ENCODE measurements around the gene MAPK13.
"Not testable (repeated sequence)": the region's sequence is repeated elsewhere in the genome, so short reads cannot be mapped to it uniquely, and the experiment has no call there.

Gene MAPK13

GRCh38 chr6:36128073-36128472 lies 2.2 kb upstream of the MAPK13 start:
- DNase-seq (ENCODE audit: low read depth), result no peak

DNA sequence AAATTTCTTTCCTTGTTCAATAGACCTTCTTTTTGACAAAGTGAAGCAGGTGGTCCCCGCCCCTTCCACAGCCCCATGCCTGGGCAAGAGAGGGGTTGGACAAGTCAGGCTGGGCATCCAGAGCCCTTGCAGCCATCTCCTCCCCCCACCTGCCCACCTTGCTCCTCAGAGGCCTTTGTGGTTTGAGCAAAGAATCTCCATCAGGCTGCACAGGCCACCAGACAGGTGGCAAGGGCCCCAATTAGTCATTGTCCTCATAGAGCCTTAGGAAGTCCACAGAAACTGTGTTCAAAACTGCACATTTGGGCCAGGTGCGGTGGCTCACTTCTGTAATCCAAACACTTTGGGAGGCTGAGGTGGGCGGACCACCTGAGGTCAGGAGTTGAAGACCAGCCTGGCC lies 1.5 kb upstream of the MAPK13 start:
- no peak for DNase-seq (ENCODE audit: low read depth)

DNA sequence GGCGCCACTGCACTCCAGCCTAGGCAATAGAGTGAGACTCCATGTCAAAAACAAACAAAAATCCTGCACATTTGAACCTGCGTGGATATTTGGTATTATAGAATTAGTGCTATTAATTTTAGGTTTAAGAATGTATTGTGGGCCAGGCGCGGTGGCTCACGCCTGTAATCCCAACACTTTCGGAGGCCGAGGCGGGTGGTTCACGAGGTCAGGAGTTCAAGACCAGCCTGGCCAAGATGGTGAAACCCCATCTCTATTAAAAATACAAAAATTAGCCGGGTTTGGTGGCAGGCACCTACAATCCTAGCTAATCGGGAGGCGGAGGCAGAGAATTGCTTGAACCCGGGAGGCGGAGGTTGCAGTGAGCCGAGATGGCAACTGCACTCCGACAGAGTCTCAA lies 979 bp upstream of the MAPK13 start:
- not testable (repeated sequence) for DNase-seq (ENCODE audit: low read depth)

DNA sequence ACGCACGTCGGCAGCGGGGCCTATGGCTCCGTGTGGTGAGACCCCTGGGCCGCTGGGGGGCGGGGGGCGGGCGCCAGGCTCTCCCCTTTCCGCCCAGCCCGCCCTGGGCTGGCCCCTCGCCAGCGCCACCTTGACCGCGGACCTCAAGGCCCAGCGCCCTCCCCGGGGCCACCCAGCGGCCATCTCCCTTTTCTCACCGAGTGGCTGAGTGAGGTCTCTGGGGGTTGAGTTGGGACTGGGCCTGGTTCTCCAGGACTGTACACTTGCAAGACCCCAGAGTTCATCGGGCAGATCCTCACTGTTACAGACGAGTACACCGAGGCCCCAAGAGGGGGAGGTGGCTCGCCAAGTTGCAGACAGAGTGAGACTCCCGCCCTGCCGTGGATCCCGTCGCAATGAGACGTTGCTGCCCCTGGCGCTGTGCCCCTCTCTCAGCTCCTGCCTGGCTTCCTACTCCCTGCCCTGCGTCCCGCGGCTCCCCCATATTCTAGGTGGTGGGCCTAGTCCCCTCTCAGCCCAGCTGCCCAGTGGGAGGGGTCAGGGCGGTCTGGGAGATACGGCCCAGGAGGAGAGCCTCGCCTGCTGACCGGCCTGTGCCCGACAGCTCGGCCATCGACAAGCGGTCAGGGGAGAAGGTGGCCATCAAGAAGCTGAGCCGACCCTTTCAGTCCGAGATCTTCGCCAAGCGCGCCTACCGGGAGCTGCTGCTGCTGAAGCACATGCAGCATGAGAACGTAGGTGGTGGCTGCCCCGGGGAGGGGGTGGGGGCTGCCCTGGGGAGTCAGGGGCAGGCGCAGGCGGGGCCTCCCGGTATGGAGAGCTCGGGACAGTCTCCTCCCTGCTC lies 576 bp downstream of the MAPK13 start:
- peak; percentile 47 for DNase-seq (ENCODE audit: low read depth)

GRCh38 chr6:36131511-36132245 lies 1.4 kb downstream of the MAPK13 start:
- DNase-seq (ENCODE audit: low read depth), result no peak

GRCh38 chr6:36132246-36132895 lies 2.1 kb downstream of the MAPK13 start:
- DNase-seq (ENCODE audit: low read depth), result no peak

GRCh38 chr6:36133148-36133547 lies 2.8 kb downstream of the MAPK13 start:
- DNase-seq (ENCODE audit: low read depth), result no peak

DNA sequence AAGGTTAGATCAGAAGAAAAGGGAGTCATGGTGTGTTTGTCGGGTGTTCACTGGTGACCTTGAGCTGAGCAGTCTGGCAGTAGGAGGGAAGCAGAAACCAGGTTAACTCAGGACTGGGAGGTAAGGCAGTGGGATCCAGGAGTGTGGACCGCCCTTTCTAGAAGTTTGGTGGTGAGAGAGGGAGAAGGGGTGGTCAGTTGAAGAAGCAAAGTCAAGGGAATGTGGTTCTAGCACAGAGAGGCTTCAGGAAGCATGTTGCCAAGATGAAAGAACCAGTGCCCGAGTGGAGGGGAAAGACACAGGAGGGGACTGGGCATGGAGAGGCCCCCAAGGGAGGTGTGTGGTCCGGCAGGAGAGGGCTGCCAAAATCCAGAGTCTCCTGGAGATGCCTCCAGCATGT lies 3.6 kb downstream of the MAPK13 start:
- no peak for DNase-seq (ENCODE audit: low read depth)

DNA sequence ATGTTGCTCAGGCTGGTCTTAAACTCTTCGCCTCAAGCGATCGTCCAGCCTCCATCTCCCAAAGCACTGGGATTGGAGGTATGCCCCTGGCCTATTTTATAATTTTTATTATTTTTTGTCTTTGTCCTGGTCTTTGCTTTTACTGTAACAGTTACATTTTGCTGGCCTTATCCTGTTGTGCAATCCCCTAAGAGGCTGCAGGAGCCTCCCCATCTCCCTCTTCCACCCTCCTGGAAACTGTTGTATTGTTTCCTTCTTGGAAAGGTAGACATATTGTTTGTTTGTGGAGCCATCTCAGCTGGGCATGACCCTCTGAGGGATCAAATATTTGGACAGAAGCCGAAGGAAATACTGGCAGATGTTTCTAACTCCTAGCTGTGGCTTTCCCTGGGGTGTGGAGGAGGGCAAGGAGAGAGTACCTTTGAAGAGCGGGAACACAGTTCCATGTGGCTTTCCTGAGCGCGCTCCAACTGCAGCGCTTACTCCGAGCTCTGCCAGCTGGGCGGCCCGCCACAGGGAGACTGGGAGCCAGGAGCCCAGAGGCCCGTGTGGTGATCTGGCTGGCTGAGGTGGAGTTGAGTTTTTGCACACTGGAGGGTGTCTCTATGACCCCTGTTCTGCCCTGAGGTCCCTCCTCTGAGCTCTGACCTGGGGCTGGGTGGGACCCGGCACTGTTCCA lies 4.9 kb downstream of the MAPK13 start:
- no peak for DNase-seq (ENCODE audit: low read depth)

- DNase-seq (ENCODE audit: low read depth), result no peak
Measured at GRCh38 chr6:36136034-36136433, 5.7 kb downstream of the MAPK13 start.

DNA sequence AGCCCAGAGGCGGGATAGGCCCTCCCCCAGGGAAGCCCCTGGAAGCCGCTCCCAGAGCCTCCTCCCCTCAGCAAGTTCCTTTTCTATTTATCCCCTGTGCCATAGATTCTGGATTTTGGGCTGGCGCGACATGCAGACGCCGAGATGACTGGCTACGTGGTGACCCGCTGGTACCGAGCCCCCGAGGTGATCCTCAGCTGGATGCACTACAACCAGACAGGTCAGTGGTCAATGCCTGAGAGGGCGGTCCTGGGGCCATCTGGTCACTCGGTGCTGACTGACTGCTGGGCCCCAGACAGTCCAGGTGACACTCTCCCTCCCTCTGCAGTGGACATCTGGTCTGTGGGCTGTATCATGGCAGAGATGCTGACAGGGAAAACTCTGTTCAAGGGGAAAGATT lies 6.2 kb downstream of the MAPK13 start:
- DNase-seq (ENCODE audit: low read depth), result no peak

GRCh38 chr6:36138667-36139066 lies 8.4 kb downstream of the MAPK13 start:
- no peak for DNase-seq (ENCODE audit: low read depth)

DNA sequence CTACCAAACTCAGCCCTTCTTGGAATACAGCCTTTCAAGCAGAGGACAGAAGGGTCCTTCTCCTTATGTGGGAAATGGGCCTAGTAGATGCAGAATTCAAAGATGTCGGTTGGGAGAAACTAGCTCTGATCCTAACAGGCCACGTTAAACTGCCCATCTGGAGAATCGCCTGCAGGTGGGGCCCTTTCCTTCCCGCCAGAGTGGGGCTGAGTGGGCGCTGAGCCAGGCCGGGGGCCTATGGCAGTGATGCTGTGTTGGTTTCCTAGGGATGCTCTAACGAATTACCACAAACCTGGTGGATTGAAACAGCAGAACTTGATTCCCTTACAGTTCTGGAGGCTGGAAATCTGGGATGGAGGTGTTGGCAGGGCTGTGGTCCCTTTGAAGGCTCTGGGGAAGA lies 9.1 kb downstream of the MAPK13 start:
- no peak for DNase-seq (ENCODE audit: low read depth)

DNA sequence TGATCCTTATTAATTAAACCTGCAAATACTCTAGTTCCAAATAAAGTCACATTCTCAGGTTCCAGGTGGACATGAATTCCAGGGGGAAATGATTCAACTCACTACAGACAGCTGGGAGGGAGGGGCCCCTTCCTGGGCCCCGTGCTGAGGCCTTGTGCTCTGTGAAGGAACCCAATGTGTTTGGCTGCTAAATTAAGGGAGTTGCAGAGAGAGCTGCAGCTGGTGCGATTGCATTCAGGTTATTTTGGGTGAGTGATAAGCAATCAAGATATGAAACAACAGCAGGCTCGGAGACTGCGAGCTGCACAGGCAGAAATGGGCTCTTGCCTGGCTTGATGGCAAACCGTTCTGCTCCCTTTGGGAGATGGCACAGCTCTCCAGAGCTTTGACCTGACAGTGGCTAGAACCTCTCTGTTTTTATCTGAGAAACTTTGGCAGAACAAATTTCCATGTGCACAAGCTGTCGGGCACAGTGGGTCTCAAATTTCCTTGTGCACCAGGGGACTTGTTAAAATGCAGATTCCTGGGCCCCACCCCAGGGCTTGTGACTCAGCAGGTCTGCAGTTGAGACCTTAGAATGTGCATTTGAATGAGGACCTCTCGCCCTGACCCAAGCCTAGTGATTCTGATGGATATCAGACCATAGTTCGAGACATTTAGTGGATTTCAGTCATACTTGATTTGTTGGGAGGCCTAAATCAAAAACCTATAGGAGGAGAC lies 9.8 kb downstream of the MAPK13 start:
- no peak for DNase-seq (ENCODE audit: low read depth)

GRCh38 chr6:36141091-36141490 lies 10.8 kb downstream of the MAPK13 start:
- no peak for DNase-seq (ENCODE audit: low read depth)

GRCh38 chr6:36141961-36142360 lies 11.6 kb downstream of the MAPK13 start:
- DNase-seq (ENCODE audit: low read depth), result no peak

DNA sequence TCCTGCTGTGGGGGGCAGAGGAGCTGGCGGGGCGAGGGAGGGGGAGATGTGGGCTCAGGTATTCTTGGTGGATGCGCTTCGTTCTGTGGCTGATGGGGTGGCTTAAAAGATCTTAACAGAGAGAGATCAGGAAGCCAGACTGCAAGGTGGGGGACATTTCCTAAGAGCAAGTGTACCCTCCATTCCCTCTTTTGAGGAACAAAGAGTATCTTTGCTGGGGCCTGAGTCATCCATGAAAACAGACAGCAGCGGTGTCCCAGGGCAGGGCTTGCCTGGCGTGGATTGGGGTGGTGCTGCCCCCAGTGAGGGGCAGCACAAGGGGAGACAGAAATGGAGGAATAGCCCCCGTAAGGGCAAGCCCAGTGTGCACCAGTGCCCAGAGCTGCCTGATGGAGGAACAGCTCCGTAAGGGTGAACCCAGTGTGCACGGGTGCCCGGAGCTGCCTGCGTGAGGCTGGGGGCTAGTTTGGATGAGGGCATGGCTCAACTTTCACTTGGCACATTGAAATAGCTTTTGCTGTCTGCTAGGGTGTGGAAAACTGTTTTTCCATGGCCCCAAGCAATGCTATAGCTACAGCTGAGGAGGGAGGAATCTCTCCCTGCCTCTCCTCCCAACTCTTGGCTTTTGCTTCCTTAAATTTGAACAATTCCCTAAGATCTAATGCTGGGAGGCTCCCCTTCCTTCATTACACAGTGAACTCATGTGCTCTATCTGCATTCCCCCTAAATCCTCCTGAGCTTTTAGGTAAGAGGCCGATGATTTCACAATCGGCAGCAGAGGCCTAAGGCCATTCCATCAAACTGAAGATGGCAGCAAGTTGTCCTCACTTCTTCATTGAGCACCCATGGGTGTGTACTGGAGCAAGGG lies 12.9 kb downstream of the MAPK13 start:
- DNase-seq (ENCODE audit: low read depth), result no peak

- DNase-seq (ENCODE audit: low read depth), result no peak
Measured at GRCh38 chr6:36145495-36145894, 15.2 kb downstream of the MAPK13 start.

DNA sequence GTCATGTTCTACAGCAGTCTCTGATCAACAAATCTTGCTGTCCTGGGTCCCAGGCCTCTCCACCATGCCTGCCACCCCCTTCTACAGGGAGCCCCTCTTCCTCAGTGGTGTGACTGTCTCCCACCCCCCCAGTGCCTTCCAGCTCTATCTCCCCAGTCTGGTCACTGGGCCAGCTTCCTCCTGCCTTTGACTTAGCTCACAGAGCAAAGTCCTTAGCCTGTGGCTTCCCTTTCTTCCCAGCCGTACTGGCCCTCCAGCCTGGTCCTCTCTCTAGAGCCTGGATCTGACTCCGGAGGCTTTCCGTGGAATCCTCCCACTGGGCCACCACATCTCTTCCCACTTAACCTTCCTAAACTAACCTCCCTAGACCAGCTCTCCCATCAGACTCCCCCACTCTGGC lies 17.0 kb downstream of the MAPK13 start:
- DNase-seq (ENCODE audit: low read depth), result no peak

GRCh38 chr6:36149476-36149875 lies 19.2 kb downstream of the MAPK13 start:
- no peak for DNase-seq (ENCODE audit: low read depth)

DNA sequence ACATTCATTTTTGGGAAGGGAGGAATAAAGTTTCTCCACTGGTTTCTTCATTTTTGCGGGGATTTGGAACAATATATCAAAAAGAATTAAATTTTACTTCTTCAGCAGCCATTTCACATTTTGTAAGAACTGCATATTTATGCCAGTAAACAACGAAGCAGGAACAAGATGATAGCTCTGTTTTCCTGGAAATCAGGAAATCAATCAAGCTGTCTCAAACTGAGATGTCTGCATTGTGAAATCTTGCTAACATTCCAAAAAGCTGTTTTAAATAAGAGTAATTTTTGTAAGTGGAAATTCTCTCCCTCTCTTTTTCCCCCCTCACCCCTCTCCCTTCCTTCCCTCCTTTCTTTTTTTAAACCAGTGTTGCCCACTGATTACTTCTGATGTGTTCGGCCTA lies 20.0 kb downstream of the MAPK13 start:
- DNase-seq (ENCODE audit: low read depth), result no peak
